Neuronal stem cell (in vitro differentiated cells): Measurements from ENCODE around the gene SLC25A33.

ENCODE experiments used
- DNase-seq: peaks from one replicate; pipeline ENCODE4 v3.0.0-alpha.2; 2013; ENCODE audit warnings: low spot score
- H2AFZ ChIP-seq: one replicate; pipeline ENCODE4 v1.6.1; 2013; ENCODE audit warnings: mild to moderate bottlenecking, low read length, inconsistent platforms
- H2AK5ac ChIP-seq: 2 replicates; pipeline ENCODE4 v1.6.1; 2013; ENCODE audit warnings: low read depth, mild to moderate bottlenecking, inconsistent platforms, low read length, moderate library complexity, mixed read lengths
- H2BK120ac ChIP-seq: 2 replicates; pipeline ENCODE4 v1.6.1; 2013; ENCODE audit warnings: low read depth, mild to moderate bottlenecking, inconsistent platforms, low read length, moderate library complexity, mixed read lengths
- H2BK12ac ChIP-seq: one replicate; pipeline ENCODE4 v1.6.1; 2013; ENCODE audit warnings: low read length, inconsistent platforms
- H2BK15ac ChIP-seq: 2 replicates; pipeline ENCODE4 v1.6.1; 2013; ENCODE audit warnings: mild to moderate bottlenecking, low read length, inconsistent platforms, mixed read lengths
- H2BK5ac ChIP-seq: one replicate; pipeline ENCODE4 v1.6.1; 2013; ENCODE audit warnings: inconsistent platforms, mild to moderate bottlenecking, low read length, moderate library complexity
- H3K14ac ChIP-seq: one replicate; pipeline ENCODE4 v1.6.1; 2013; ENCODE audit warnings: low read length, inconsistent platforms
- H3K18ac ChIP-seq: 2 replicates; pipeline ENCODE4 v1.6.1; 2013; ENCODE audit warnings: low read length, inconsistent platforms
- H3K23ac ChIP-seq: 2 replicates; pipeline ENCODE4 v1.6.1; 2013; ENCODE audit warnings: low read depth, mild to moderate bottlenecking, mixed read lengths, low read length, inconsistent platforms; ENCODE audit not compliant: poor library complexity
- H3K27ac ChIP-seq: replicated peaks from 3 replicates; pipeline ENCODE4 v1.5.1; 2013; ENCODE audit warnings: low read length, inconsistent platforms
- H3K27me3 ChIP-seq, 3 experiments: 2 replicates each; pipeline ENCODE4 v1.6.1; 2013; ENCODE audit warnings: low read length in 3 of 3, mild to moderate bottlenecking in 2 of 3, inconsistent platforms in 1 of 3, low read depth in 1 of 3, mixed read lengths in 1 of 3, moderate library complexity in 1 of 3; ENCODE audit not compliant: control insufficient read depth in 3 of 3, insufficient read depth in 3 of 3
- H3K36me3 ChIP-seq, 2 donors: replicated peaks in 1 of 2; 2 replicates each; pipeline ENCODE4 v1.6.1; 2013; ENCODE audit warnings: low read length in 2 of 2; ENCODE audit not compliant: control insufficient read depth in 2 of 2, insufficient read depth in 2 of 2
- H3K4ac ChIP-seq: 2 replicates; pipeline ENCODE4 v1.6.1; 2013; ENCODE audit warnings: inconsistent platforms, mild to moderate bottlenecking, low read length, moderate library complexity
- H3K4me1 ChIP-seq, 2 donors: 1 replicate in 1 of 2; 2 replicates in 1 of 2; pipeline ENCODE4 v1.6.1; 2013; ENCODE audit warnings: low read length in 2 of 2, low read depth in 1 of 2; ENCODE audit not compliant: control insufficient read depth in 2 of 2, insufficient read depth in 1 of 2
- H3K4me2 ChIP-seq: one replicate; pipeline ENCODE4 v1.6.1; 2013; ENCODE audit warnings: mild to moderate bottlenecking, low read length, inconsistent platforms; ENCODE audit not compliant: insufficient read depth, poor library complexity, severe bottlenecking
- H3K4me3 ChIP-seq, 2 donors: 2 replicates each; pipeline ENCODE4 v1.5.1; 2013; ENCODE audit warnings: low read length in 2 of 2, mild to moderate bottlenecking in 2 of 2, inconsistent platforms in 1 of 2, moderate library complexity in 1 of 2
- H3K79me1 ChIP-seq: one replicate; pipeline ENCODE4 v1.6.1; 2013; ENCODE audit warnings: low read depth, mild to moderate bottlenecking, inconsistent platforms, low read length, moderate library complexity
- H3K9ac ChIP-seq: one replicate; pipeline ENCODE4 v1.6.1; 2013; ENCODE audit warnings: mild to moderate bottlenecking, low read depth, low read length, inconsistent platforms; ENCODE audit not compliant: poor library complexity
- H3K9me3 ChIP-seq, 2 donors: replicated peaks in 1 of 2; 2 replicates each; pipeline versions ENCODE3 to v1.6.1; 2013; ENCODE audit warnings: low read length in 2 of 2, mild to moderate bottlenecking in 2 of 2, inconsistent platforms in 1 of 2, low read depth in 1 of 2, mixed read lengths in 1 of 2, moderate library complexity in 1 of 2; ENCODE audit not compliant: control insufficient read depth in 2 of 2, insufficient read depth in 1 of 2
- H4K8ac ChIP-seq: one replicate; pipeline ENCODE4 v1.6.1; 2013; ENCODE audit warnings: low read depth, mild to moderate bottlenecking, inconsistent platforms, low read length, moderate library complexity
- H4K91ac ChIP-seq: one replicate; pipeline ENCODE4 v1.6.1; 2013; ENCODE audit warnings: low read length, low read depth, mild to moderate bottlenecking, inconsistent platforms; ENCODE audit not compliant: poor library complexity
- WGBS, 2 donors: extraction: QIAGEN DNeasy Blood & Tissue Kit; methylation state at CpG; one replicate each; pipeline ENCODE4 v1.1.7; 2013; ENCODE audit warnings: missing lambda C conversion rate in 2 of 2, mixed read lengths in 1 of 2; ENCODE audit not compliant: insufficient read length in 2 of 2, insufficient replicate concordance in 1 of 2; ENCODE audit errors: extremely low coverage in 2 of 2; 5-methylcytosine and 5-hydroxymethylcytosine counted together

Gene SLC25A33

GRCh38 chr1:9589719-9590157 lies 50.5 kb downstream of the SLC25A33 start:
- Histone ChIP-seq H3K23ac (peak overlapping the region; percentile 88), H2BK12ac (no peak overlapping the region), H2AFZ (peak overlapping the region; percentile 74), H3K27ac (no peak overlapping the region), H3K14ac (no peak overlapping the region), H4K8ac (no peak overlapping the region), H3K4me2 (peak overlapping the region; percentile 77), H3K4me3 (peak overlapping the region; percentile 67 to 94), H4K91ac (no peak overlapping the region), H3K18ac (peak overlapping the region; percentile 85), H3K9me3 (no peaks in the 10 kb centered on the region), H3K79me1 (peaks cover 39% of the 10 kb centered on the region), H2BK120ac (no peak overlapping the region), H3K4ac (peak overlapping the region; percentile 37), H3K4me1 (peaks cover 50% of the 10 kb centered on the region in 2 donors), H2BK5ac (peak overlapping the region; percentile 55), H3K36me3 (peaks cover under 1 to 29% of the 10 kb centered on the region in 2 donors), H3K9ac (peak overlapping the region; percentile 96), H2BK15ac (peak overlapping the region; percentile 37), H3K27me3 (no peaks in the 10 kb centered on the region), H2AK5ac (peak overlapping the region; percentile 23)
- no peak for DNase-seq
- WGBS, 2 donors: no CpG with 5 or more reads among the region's 6 CpGs

- no CpG with 5 or more reads among the region's 7 CpGs for WGBS, 2 donors
- DNase-seq: no peak
- peak overlapping the region; percentile 37 for H2BK15ac ChIP-seq
- peak overlapping the region; percentile 23 for H2AK5ac ChIP-seq
- peaks cover 0 to 24% of the 10 kb centered on the region in 2 donors for H3K36me3 ChIP-seq
- H2BK120ac ChIP-seq: no peak overlapping the region
- H3K9ac ChIP-seq: peak overlapping the region; percentile 50
- H4K91ac ChIP-seq: no peak overlapping the region
- peak overlapping the region in 1 of 2 donors; percentile 67 for H3K4me3 ChIP-seq
- H3K27ac ChIP-seq: no peak overlapping the region
- no peak overlapping the region for H3K4ac ChIP-seq
- H3K18ac ChIP-seq: peak overlapping the region; percentile 5
- no peak overlapping the region for H2BK12ac ChIP-seq
- H3K14ac ChIP-seq: peak overlapping the region; percentile 47
- peaks cover 44% of the 10 kb centered on the region for H3K79me1 ChIP-seq
- H3K23ac ChIP-seq: peak overlapping the region; percentile 88
- H2BK5ac ChIP-seq: peak overlapping the region; percentile 55
- H3K9me3 ChIP-seq: no peaks in the 10 kb centered on the region
- peaks cover 50 to 53% of the 10 kb centered on the region in 2 donors for H3K4me1 ChIP-seq
- peak overlapping the region; percentile 77 for H3K4me2 ChIP-seq
- no peak overlapping the region for H4K8ac ChIP-seq
- H2AFZ ChIP-seq: no peak overlapping the region
- H3K27me3 ChIP-seq: no peaks in the 10 kb centered on the region
Measured at GRCh38 chr1:9590201-9590600, 50.9 kb downstream of the SLC25A33 start.

- no peak overlapping the region for H2BK120ac ChIP-seq
- peaks cover 50% of the 10 kb centered on the region for H3K79me1 ChIP-seq
- H3K4me1 ChIP-seq: peaks cover 50 to 55% of the 10 kb centered on the region in 2 donors
- no peak overlapping the region for H3K4ac ChIP-seq
- H3K9me3 ChIP-seq: no peaks in the 10 kb centered on the region
- H3K23ac ChIP-seq: peak overlapping the region; percentile 8
- peak overlapping the region; percentile 14 for H3K4me2 ChIP-seq
- H2AK5ac ChIP-seq: peak overlapping the region; percentile 100
- H3K4me3 ChIP-seq: peak overlapping the region in 1 of 2 donors; percentile 67
- peak overlapping the region; percentile 66 for H3K9ac ChIP-seq
- no peak for DNase-seq
- no peak overlapping the region for H4K91ac ChIP-seq
- H2AFZ ChIP-seq: no peak overlapping the region
- H2BK15ac ChIP-seq: peak overlapping the region; percentile 99
- no peak overlapping the region for H3K14ac ChIP-seq
- H2BK12ac ChIP-seq: no peak overlapping the region
- no peak overlapping the region for H3K27ac ChIP-seq
- WGBS, 2 donors: no CpG with 5 or more reads among the region's 19 CpGs
- H3K18ac ChIP-seq: peak overlapping the region; percentile 73
- peak overlapping the region; percentile 19 for H2BK5ac ChIP-seq
- no peak overlapping the region for H4K8ac ChIP-seq
- H3K27me3 ChIP-seq: no peaks in the 10 kb centered on the region
- peaks cover 3 to 22% of the 10 kb centered on the region in 2 donors for H3K36me3 ChIP-seq
Measured at GRCh38 chr1:9590945-9591668, 51.8 kb downstream of the SLC25A33 start.

DNA sequence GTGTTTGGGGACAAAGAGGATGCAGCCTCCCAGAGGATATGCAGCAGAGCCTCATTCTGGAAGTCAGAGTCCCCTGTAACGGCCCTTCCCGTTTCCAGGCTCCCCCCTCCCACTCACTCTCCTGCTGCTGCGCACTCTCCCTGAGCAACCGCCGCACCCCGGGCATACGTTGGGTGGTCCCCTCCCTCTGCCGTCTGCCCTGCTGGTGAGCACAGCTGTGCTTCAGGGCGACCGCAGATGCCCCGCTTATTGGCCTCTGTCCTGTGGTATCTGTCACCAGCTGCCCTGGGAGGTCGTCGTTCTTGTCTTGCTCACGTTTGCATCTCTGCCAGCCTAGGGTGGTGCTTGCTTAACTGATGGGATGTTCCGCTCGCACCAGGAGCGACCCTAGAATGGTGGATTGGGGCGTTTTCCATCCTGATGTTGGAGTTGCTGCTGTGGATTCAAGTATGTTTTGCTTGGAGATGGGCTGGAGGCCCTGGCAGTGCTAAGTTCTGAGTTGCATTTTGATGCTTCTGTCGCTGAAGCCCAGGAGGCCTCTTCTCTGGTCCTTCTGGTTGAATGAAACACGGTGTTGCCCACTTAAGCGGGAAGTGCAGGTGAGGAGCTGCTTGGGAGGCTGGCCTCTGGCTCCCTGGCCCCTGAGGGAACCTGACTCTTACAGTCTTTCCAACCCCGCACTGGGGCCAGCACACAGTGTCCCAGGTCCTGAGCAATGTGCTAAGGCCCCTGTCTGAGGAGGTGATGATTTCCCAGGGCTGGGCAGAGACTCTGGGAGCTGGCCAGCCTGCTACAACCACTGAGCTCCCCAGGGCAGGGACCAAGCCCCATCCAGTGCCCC lies 52.6 kb downstream of the SLC25A33 start:
- Histone ChIP-seq H3K9me3 (no peaks in the 10 kb centered on the region), H3K23ac (peak overlapping the region; percentile 17), H3K4me1 (peaks cover 50 to 55% of the 10 kb centered on the region in 2 donors), H2BK12ac (peak overlapping the region; percentile 78), H2BK5ac (peak overlapping the region; percentile 19), H3K9ac (peak overlapping the region; percentile 25), H2BK15ac (peak overlapping the region; percentile 99), H3K14ac (peak overlapping the region; percentile 9), H3K4me2 (peak overlapping the region; percentile 29), H4K91ac (no peak overlapping the region), H3K27ac (peak overlapping the region; percentile 37), H3K36me3 (peaks cover 3 to 26% of the 10 kb centered on the region in 2 donors), H3K4ac (no peak overlapping the region), H3K18ac (peak overlapping the region; percentile 91), H2AK5ac (peak overlapping the region; percentile 100), H3K4me3 (no peak overlapping the region), H4K8ac (no peak overlapping the region), H3K27me3 (no peaks in the 10 kb centered on the region), H3K79me1 (peaks cover 53% of the 10 kb centered on the region), H2BK120ac (no peak overlapping the region), H2AFZ (no peak overlapping the region)
- WGBS, 2 donors: no CpG with 5 or more reads among the region's 22 CpGs
- DNase-seq: no peak
